ENCODE results near the gene FAT1. TPM values are rescaled to one million over a fixed set of nuclear protein-coding genes. Genes with fewer than 3 reads are reported as not detected.

The FAT1 gene
- 100 to 1,000 TPM in 1 of 4 donors, 10 to 100 TPM in 3; 21.0 to 109 (median 76.4) TPM for total RNA-seq

DNA sequence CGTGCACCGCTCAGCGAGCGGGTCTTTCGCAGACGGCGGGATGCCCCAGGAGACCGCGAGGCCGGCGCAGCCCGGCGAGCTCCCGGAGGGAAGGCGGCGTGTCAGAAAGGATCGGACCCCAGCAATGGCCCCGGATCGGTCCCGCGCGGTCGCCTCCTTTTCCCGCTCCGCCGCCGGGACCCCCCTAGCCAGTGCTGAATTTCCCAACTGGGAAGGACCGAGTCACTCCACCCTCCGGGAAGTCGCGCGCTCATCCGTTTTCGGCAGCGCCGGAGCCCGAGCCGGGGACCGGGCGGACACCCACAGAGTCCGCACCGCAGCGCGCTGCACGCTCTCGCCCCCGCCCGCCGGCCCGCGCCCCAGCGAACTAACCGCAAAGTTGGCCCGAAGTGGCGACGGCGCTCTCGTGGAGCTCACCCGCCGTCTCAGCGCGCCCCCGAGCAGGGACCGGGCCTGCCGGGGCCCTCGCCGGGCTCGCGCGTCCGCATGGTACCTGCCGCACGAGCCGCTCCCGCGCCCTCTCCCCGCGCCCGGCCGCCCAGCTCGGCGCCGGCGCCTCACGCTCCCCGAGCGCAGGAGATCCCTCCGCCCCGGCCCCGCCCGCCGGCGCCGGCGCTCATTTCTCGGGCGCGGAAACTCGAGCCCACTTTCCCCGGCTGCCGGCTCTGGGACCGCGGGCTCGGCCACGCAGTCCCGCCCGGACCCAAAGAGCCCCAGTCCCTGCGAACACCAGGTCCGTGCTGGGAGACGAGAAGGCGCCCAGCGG, at the start of gene FAT1:
FAT1 (minus strand) TSS at position 565 of the 766 bp plus-strand sequence. CDS start 14,029 bp downstream, outside the sequence.
- WGBS, 2 donors, result no CpG with 5 or more reads among the region's 112 CpGs
- H3K4me1 ChIP-seq, result peaks cover 0 to 61% (median 0%) of the 10 kb centered on the region in 3 donors
- no peaks in the 10 kb centered on the region for H3K36me3 ChIP-seq
- peaks cover 0 to 58% (median 0%) of the 10 kb centered on the region in 4 donors for H3K27me3 ChIP-seq
- peak within 1 kb of the TSS; percentile 88 to 92 (median 91) for H3K27ac ChIP-seq
- H3K4me3 ChIP-seq, result peak within 1 kb of the TSS; percentile 75 to 94 (median 87)
- peak in 1 of 4 donors; percentile 39 for TF ChIP-seq POLR2A (IDR thresholded peaks at IDR 0.05)
- peak in 2 of 6 experiments; percentile 4 to 16 for TF ChIP-seq CTCF (IDR thresholded peaks at IDR 0.05)
- DNase-seq, result no peak
- peaks cover 0 to 11% (median 0%) of the 10 kb centered on the region in 3 donors for H3K9me3 ChIP-seq
- intact Hi-C loops (cut with DNase I), result no loop called here

GRCh38 chr4:186772936-186773487, 49.4 kb upstream of the FAT1 start:
- no peak overlapping the region for H3K4me3 ChIP-seq
- intact Hi-C loops (cut with DNase I), result no loop called here
- 58% methylated on average over 12 of the region's 12 CpGs for WGBS, 2 donors

GRCh38 chr4:186771624-186772023, 48.0 kb upstream of the FAT1 start:
- intact Hi-C loops (cut with DNase I), result no loop called here
- TF ChIP-seq CTCF (IDR thresholded peaks at IDR 0.05) (no peak), POLR2A (IDR thresholded peaks at IDR 0.05) (no peak)
- Histone ChIP-seq H3K4me3 (no peak overlapping the region), H3K36me3 (no peaks in the 10 kb centered on the region), H3K9me3 (no peaks in the 10 kb centered on the region), H3K27me3 (no peaks in the 10 kb centered on the region), H3K4me1 (no peaks in the 10 kb centered on the region), H3K27ac (no peak overlapping the region)
- DNase-seq, result no peak
- WGBS, 2 donors, result 70 to 80% methylated on average over 2 of the region's 2 CpGs

More at GRCh38 chr4:186772936-186773487, 49.4 kb upstream of the FAT1 start:
- no peak for TF ChIP-seq CTCF (IDR thresholded peaks at IDR 0.05)
- TF ChIP-seq POLR2A (IDR thresholded peaks at IDR 0.05), result no peak
- H3K27ac ChIP-seq, result no peak overlapping the region
- DNase-seq, result no peak
- no peaks in the 10 kb centered on the region for H3K9me3 ChIP-seq
- no peaks in the 10 kb centered on the region for H3K4me1 ChIP-seq
- H3K27me3 ChIP-seq, result no peaks in the 10 kb centered on the region
- no peaks in the 10 kb centered on the region for H3K36me3 ChIP-seq

DNA sequence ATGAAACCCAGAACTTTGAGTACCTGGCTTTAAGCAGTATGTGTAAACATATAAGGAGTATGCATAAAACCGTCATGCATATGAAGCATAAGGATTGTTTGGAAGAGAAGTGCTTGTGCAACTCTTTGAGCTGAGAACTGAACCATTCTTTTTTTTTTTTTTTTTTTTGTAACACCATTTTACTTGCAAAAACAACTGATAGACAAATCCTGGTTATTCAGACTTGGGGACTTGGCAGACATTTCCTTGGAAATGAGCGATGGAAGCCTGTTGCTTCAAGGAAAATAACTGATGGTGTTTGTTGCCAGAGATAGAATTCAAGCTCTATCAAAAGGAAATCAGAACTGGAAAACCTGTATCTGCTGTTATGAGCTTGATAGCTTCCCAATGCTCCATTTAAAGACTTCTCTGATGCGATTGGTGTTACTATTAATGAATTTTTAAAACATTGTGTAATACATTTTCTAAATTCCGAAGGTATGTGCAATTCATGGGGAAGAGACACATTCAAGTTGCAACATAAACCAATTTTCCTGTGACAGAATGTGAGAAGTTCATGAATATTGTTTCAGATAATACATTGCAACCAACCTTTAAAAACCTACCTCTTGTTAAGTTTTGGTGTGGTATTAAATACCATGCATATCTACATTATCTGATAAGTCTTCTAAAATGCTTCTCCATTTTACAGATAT, 47.0 kb upstream of the FAT1 start:
- Histone ChIP-seq H3K27ac (no peak overlapping the region), H3K36me3 (no peaks in the 10 kb centered on the region), H3K27me3 (no peaks in the 10 kb centered on the region), H3K9me3 (no peaks in the 10 kb centered on the region), H3K4me1 (peaks cover 0 to 6% (median 0%) of the 10 kb centered on the region in 3 donors), H3K4me3 (no peak overlapping the region)
- TF ChIP-seq POLR2A (IDR thresholded peaks at IDR 0.05) (no peak), CTCF (IDR thresholded peaks at IDR 0.05) (no peak)
- 46 to 47% methylated on average over 4 of the region's 4 CpGs for WGBS, 2 donors
- intact Hi-C loops (cut with DNase I), result no loop called here
- DNase-seq, result no peak

GRCh38 chr4:186767794-186768193, 44.1 kb upstream of the FAT1 start:
- Histone ChIP-seq H3K27me3 (no peaks in the 10 kb centered on the region), H3K27ac (no peak overlapping the region), H3K36me3 (no peaks in the 10 kb centered on the region), H3K4me1 (peaks cover 0 to 16% (median 8%) of the 10 kb centered on the region in 3 donors), H3K9me3 (no peaks in the 10 kb centered on the region), H3K4me3 (no peak overlapping the region)
- no peak for DNase-seq
- 82 to 97% methylated on average over 3 of the region's 4 CpGs for WGBS, 2 donors
- intact Hi-C loops (cut with DNase I), result no loop called here
- TF ChIP-seq CTCF (IDR thresholded peaks at IDR 0.05) (no peak), POLR2A (IDR thresholded peaks at IDR 0.05) (no peak)

All from esophagus squamous epithelium (tissue), 5 donors.